Activated CD8-positive, alpha-beta memory T cell treated with anti-CD3 and anti-CD28 coated beads, Interleukin-2, amount 50 U/mL, for 1 hour (primary cell): ENCODE results near the gene FGFBP1.

Experiments used
- DNase-seq: peaks from one replicate; pipeline ENCODE4 v3.0.0-alpha.2; 2020; ENCODE audit errors: extremely low read depth

The FGFBP1 gene

GRCh38 chr4:15938640-15939039 lies at the start of gene FGFBP1:
Gene FGFBP1 (minus strand): TSS chr4:15938740. CDS start chr4:15936632, 2,108 bp downstream.
- no peak for DNase-seq

- no peak for DNase-seq
These were observed 49.7 kb upstream of the FGFBP1 start for GRCh38 chr4:15988222-15988621.

DNA sequence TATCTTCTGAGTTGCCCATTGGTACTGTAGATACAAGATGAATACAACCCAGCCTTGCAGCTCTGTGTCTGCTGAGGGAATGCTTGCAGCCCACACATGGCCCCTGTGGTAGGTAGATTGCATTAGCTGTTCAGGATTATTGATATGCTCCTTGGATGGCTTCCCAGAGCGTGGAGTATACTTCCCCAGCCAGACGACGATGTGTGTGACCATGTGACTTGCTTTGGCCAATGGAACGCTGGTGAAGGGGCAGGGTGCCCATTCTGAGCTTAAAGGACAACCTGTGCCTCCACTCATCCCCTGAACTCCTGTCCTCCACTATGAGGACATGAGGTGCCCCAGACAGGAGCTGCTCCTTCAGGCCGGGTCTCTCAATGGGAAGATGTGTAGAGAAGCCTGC lies 48.4 kb upstream of the FGFBP1 start:
- no peak for DNase-seq

- DNase-seq, result no peak
These were observed 45.1 kb upstream of the FGFBP1 start for GRCh38 chr4:15983610-15984009.

- DNase-seq, result no peak
These were observed 44.4 kb upstream of the FGFBP1 start for GRCh38 chr4:15982842-15983524.

DNA sequence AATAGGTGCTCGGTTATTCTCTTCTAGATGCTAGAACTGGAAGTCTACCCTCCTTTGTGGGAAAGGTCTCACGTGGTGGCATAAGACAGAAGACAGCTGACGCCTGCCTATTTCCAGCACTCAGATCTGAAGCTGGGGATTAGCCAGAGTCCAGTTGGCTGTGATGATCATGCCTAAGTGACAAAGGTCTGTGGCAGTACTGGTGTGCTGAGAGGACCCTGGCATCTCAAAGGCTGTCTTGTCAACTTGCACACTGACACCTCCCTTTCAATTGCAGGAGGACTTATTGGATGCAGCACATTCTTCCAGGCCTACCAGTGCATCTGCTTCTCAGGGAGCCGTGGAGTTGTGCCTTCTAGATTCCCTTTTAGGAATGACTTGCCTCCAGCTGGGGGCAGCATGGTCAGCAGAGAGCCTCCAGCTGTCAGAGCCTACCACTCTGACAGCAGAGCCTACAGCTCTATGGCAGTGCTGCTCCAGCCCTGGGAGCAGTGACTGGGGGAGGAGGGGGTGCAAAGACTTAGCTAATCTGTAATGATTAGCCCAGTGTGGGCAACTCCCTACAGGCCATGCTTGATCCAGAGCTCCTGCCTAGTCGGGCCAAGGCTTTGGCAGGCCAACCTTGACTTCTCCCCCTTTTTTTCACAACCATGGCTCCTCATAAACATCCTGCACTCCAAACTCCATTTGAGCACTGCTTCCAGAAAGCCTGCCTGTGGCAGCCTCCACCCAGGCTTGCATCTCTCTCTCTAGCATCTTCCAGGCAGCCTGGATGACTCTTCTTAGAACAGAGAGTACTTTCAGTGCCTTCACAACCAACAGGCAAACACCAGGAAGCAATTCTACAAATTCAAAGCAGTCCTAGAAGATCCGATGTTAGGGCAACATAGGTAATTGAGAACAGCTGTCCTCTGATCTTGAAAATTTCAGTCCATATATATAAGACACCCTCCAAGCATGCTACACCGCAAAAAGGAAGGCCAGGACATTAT lies 38.2 kb upstream of the FGFBP1 start:
- no peak for DNase-seq

GRCh38 chr4:15971068-15971801 lies 32.7 kb upstream of the FGFBP1 start:
- no peak for DNase-seq

GRCh38 chr4:15968551-15969300 lies 30.2 kb upstream of the FGFBP1 start:
- DNase-seq, result no peak

GRCh38 chr4:15965325-15965724 lies 26.8 kb upstream of the FGFBP1 start:
- no peak for DNase-seq

- DNase-seq, result no peak
These were observed 25.6 kb upstream of the FGFBP1 start for GRCh38 chr4:15964159-15964558.

DNA sequence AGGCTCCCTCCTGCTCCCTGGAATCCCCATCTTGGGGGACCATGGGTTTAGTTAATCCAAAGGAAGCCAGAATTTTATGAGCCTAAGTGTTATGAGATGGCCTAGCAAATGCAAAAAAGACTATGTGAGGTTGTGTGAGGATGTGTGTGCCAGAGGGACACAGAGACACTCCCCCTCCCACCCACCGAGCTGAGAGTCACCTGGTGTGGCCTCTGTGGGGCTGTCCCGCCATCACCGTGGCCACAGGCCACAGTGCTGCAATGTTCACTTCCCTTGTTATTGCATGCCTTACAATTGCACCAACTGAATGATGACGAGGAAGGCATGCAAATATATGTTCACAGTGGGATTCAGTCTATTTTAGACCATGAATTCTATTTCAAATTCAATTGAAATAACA lies 25.0 kb upstream of the FGFBP1 start:
- DNase-seq, result no peak

DNA sequence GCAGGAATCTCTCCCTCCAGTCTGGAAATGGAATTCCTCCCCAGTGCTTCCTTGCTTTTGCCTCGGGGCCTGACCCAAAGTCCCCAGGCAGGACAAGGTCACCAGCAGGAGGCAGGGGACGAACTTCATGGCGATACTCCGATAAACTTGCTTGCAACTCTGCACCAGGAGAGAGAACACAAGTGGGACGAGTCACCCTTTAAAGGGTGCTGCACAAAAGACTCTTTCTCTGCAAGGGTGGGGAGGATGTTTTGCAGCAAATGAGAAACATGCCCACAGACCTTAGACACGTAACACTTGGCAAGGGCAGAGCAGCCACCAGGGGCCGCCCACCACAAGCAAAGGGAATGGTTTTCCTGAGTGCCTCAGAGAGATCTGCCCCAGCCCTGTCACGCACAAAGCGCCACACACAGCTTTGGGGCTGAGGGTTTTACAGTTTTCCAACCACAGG lies 24.5 kb upstream of the FGFBP1 start, which contains the start of gene FGFBP2:
FGFBP2 (minus strand) TSS at position 175 of the 451 bp plus-strand sequence; CDS start at position 129, 46 bp downstream.
- peak; percentile 34 for DNase-seq

DNA sequence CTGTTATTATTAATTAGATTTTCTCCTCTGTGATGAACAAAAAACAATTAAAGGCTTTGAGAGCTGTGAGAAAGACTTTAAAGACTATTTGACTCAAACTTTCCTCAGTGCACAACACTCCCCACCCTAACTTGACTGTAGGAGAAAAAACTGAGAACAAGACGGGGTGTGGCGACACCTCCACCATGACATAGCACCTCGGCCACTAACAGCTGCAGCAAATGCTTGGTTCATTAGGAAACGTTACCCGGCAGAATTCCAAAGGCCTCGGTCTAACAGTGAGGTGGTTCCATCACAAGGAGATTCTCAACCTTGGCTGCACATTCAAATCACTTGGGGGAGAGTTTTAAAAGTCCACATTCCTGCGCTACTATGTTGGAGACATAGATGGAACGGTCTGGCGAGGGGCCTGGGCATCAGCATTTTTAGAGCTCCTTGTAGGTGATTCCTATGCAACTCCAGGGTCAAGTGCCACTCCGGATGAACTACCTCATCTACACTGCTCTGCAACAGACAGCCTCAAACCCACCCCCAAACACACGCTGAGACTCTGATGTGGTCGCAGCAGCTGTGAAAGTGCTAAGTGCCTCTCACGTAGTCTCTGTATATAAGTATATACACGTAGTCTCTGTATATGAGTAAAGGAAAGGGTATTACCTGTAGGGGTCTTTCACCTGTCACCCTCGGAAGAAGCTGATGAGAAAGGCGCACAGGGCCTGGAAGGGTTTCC lies 23.4 kb upstream of the FGFBP1 start:
- no peak for DNase-seq

DNA sequence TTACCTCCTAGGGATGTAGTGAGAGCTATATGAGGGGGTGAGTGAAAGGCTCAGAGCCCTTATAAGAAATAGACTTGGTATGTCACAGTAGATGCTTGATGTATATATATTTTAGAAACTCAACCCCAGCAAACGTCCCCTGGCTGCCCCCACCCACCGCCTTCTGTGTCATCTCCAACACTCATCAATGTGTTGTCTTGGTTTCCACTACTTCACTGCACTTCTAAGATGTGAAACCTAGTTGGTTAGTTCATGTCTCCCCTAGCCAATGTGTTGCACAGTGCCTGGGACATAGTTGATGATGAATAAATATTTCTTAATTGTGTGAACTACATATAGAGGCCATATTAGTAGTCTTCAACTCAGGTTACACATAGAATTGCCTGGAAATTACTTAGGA lies 20.0 kb upstream of the FGFBP1 start:
- DNase-seq, result no peak

- DNase-seq, result peak; percentile 32
These were observed 17.8 kb upstream of the FGFBP1 start for GRCh38 chr4:15956179-15956850.

- DNase-seq, result no peak
These were observed 17.1 kb upstream of the FGFBP1 start for GRCh38 chr4:15955670-15956069.

GRCh38 chr4:15953625-15954024 lies 15.1 kb upstream of the FGFBP1 start:
- no peak for DNase-seq

DNA sequence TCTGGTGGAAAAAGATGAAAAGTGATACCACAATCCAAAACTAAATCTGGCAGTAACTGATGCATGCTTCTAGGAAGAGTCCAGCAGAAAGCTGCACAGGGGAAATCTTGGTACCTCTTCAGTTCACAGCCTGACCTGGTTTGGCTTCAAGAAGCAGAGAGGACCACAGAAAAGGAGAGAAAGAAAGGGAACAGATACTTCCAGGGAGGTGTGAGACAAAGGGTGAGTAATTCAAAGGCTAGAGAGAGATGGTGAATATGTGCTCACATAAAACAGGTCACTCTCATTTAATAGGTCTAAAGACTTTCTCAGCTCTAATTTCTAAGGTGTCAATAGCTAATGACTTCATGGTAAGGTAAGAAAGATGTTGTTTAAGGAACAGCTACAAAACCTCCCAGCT lies 13.2 kb upstream of the FGFBP1 start:
- DNase-seq, result no peak

DNA sequence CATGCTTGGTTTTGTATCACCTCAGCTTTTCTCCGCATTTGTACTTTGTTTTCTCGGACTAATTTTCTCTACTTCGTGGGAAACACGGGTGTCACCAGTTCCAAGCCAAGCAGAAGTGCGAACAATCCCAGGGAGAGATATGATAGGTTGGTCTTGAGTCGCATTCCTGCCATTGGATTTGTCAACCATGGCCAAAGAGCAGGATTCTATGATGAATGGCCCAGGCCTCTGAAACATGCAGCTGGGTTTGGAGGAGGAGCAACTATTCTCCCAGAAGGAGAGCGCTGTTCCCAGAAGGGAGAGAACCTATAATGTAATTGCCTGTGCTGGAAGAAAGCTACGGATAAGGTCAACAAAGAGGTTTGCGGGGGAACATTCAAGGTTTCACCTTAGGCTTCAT lies 10.3 kb upstream of the FGFBP1 start:
- DNase-seq, result no peak

DNA sequence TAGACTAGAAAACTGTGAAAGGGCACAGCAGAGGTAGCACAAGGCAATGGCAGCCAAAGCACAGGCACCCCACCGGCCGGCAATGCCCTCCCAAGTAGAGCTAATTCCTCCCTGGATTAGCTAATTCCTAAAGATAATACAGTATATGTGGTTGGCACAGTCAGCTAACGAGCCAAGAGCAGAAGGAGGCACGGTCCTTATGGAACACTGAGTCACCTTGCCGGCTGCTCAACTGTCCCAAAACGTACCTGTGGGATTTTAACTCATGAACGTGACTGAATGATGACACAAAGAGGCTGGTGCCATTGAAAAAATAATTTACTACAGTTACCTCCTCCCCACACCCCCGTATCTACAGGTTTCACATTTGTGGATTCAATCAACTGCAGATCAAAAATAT lies 9.1 kb upstream of the FGFBP1 start:
- no peak for DNase-seq
